ENCODE measurements around the gene GABBR2.

Gene GABBR2
- total RNA-seq = 0 reads per million in 2 donors

- DNase-seq = no peak
Observed at GRCh38 chr9:98708933-98709911, at the start of gene GABBR2. Gene GABBR2 (minus strand): TSS chr9:98708935. CDS start chr9:98708737, 198 bp downstream.

- DNase-seq = no peak
Observed at GRCh38 chr9:98755006-98755618, 46.4 kb upstream of the GABBR2 start.

- DNase-seq = no peak
Observed at GRCh38 chr9:98751210-98751609, 42.5 kb upstream of the GABBR2 start.

- DNase-seq = no peak
Observed at GRCh38 chr9:98750364-98751060, 41.8 kb upstream of the GABBR2 start.

- DNase-seq = no peak
Observed at GRCh38 chr9:98747476-98747875, 38.7 kb upstream of the GABBR2 start.

GRCh38 chr9:98745470-98745869 is 36.7 kb upstream of the GABBR2 start:
- no peak for DNase-seq

- no peak for DNase-seq
Observed at GRCh38 chr9:98743818-98744611, 35.3 kb upstream of the GABBR2 start.

GRCh38 chr9:98743329-98743728 is 34.6 kb upstream of the GABBR2 start:
- no peak for DNase-seq

GRCh38 chr9:98742325-98743280 is 33.9 kb upstream of the GABBR2 start:
- DNase-seq = no peak

- DNase-seq = no peak
Observed at GRCh38 chr9:98740226-98740881, 31.6 kb upstream of the GABBR2 start.

- DNase-seq = no peak
Observed at GRCh38 chr9:98738741-98739140, 30.0 kb upstream of the GABBR2 start.

GRCh38 chr9:98736226-98736625 is 27.5 kb upstream of the GABBR2 start:
- no peak for DNase-seq

GRCh38 chr9:98732801-98733200 is 24.1 kb upstream of the GABBR2 start:
- DNase-seq = no peak

- no peak for DNase-seq
Observed at GRCh38 chr9:98732091-98732490, 23.4 kb upstream of the GABBR2 start.

GRCh38 chr9:98730871-98731270 is 22.1 kb upstream of the GABBR2 start:
- no peak for DNase-seq

GRCh38 chr9:98728500-98728899 is 19.8 kb upstream of the GABBR2 start:
- DNase-seq = no peak

- DNase-seq = no peak
Observed at GRCh38 chr9:98727428-98727827, 18.7 kb upstream of the GABBR2 start.

- DNase-seq = no peak
Observed at GRCh38 chr9:98726735-98727134, 18.0 kb upstream of the GABBR2 start.

GRCh38 chr9:98724810-98725530 is 16.2 kb upstream of the GABBR2 start:
- DNase-seq = no peak

GRCh38 chr9:98721643-98722042 is 12.9 kb upstream of the GABBR2 start:
- DNase-seq = no peak
